Measurements from ENCODE around the gene INSYN1.
"Not testable (repeated sequence)": the region's sequence is repeated elsewhere in the genome, so short reads cannot be mapped to it uniquely, and the experiment has no call there.

INSYN1 gene

GRCh38 chr15:73749971-73750370 lies 3.2 kb downstream of the INSYN1 start:
- DNase-seq (ENCODE audit: low read depth): no peak

GRCh38 chr15:73749533-73749932 lies 3.6 kb downstream of the INSYN1 start:
- no peak for DNase-seq (ENCODE audit: low read depth)

GRCh38 chr15:73748730-73749129 lies 4.4 kb downstream of the INSYN1 start:
- no peak for DNase-seq (ENCODE audit: low read depth)

- no peak for DNase-seq (ENCODE audit: low read depth)
Observed at GRCh38 chr15:73747847-73748590, 5.1 kb downstream of the INSYN1 start.

GRCh38 chr15:73746883-73747282 lies 6.3 kb downstream of the INSYN1 start:
- DNase-seq (ENCODE audit: low read depth): no peak

GRCh38 chr15:73746261-73746660 lies 6.9 kb downstream of the INSYN1 start:
- DNase-seq (ENCODE audit: low read depth): no peak

GRCh38 chr15:73745073-73745472 lies 8.1 kb downstream of the INSYN1 start:
- no peak for DNase-seq (ENCODE audit: low read depth)

- DNase-seq (ENCODE audit: low read depth): no peak
Observed at GRCh38 chr15:73744293-73744692, 8.9 kb downstream of the INSYN1 start.

- DNase-seq (ENCODE audit: low read depth): no peak
Observed at GRCh38 chr15:73741321-73741836, 11.8 kb downstream of the INSYN1 start.

GRCh38 chr15:73740152-73741048 lies 12.8 kb downstream of the INSYN1 start:
- DNase-seq (ENCODE audit: low read depth): no peak

- DNase-seq (ENCODE audit: low read depth): no peak
Observed at GRCh38 chr15:73737535-73737934, 15.6 kb downstream of the INSYN1 start.

GRCh38 chr15:73732930-73733329 lies 20.2 kb downstream of the INSYN1 start:
- no peak for DNase-seq (ENCODE audit: low read depth)

- not testable (repeated sequence) for DNase-seq (ENCODE audit: low read depth)
Observed at GRCh38 chr15:73732051-73732450, 21.1 kb downstream of the INSYN1 start.

GRCh38 chr15:73727330-73727976 lies 25.7 kb downstream of the INSYN1 start:
- DNase-seq (ENCODE audit: low read depth): no peak

- DNase-seq (ENCODE audit: low read depth): no peak
Observed at GRCh38 chr15:73724212-73724611, 28.9 kb downstream of the INSYN1 start.

- DNase-seq (ENCODE audit: low read depth): no peak
Observed at GRCh38 chr15:73723191-73723590, 30.0 kb downstream of the INSYN1 start.

GRCh38 chr15:73722425-73722824 lies 30.7 kb downstream of the INSYN1 start:
- no peak for DNase-seq (ENCODE audit: low read depth)

- DNase-seq (ENCODE audit: low read depth): no peak
Observed at GRCh38 chr15:73718694-73719093, 34.5 kb downstream of the INSYN1 start.

GRCh38 chr15:73717802-73718201 lies 35.3 kb downstream of the INSYN1 start:
- no peak for DNase-seq (ENCODE audit: low read depth)

- DNase-seq (ENCODE audit: low read depth): no peak
Observed at GRCh38 chr15:73717206-73717605, 35.9 kb downstream of the INSYN1 start.

GRCh38 chr15:73716417-73716816 lies 36.7 kb downstream of the INSYN1 start:
- no peak for DNase-seq (ENCODE audit: low read depth)

- no peak for DNase-seq (ENCODE audit: low read depth)
Observed at GRCh38 chr15:73715417-73715816, 37.7 kb downstream of the INSYN1 start.
